SK-N-SH treated with all-trans-retinoic acid at 6 μM for 48 hours (cell line): Measurements from ENCODE around the gene PCDHA9.

Source experiments
- ATAC-seq: fragments of 200-7000 bp; cut with Tn5 transposase; 3 replicates; pipeline ENCODE4 v1.9.1; 2020; ENCODE audit warnings: mild to moderate bottlenecking, moderate library complexity
- ARNTL ChIP-seq: fragments of 450-650 bp; formaldehyde crosslinking; IDR thresholded peaks from 2 replicates; pipeline ENCODE4 v1.5.0; 2020; ENCODE audit warnings: low read depth, mild to moderate bottlenecking, moderate library complexity, borderline replicate concordance
- BACH2 ChIP-seq: fragments of 250-450 bp; sonication (Bioruptor Pico); IDR thresholded peaks from 2 replicates; pipeline ENCODE4 v1.9.0; 2021; ENCODE audit warnings: mild to moderate bottlenecking, borderline replicate concordance
- CSDC2 ChIP-seq: fragments of 250-450 bp; sonication (Bioruptor Pico); IDR thresholded peaks from 2 replicates; pipeline ENCODE4 v1.5.0; 2020; ENCODE audit warnings: mild to moderate bottlenecking, moderate library complexity
- ESRRG ChIP-seq: fragments of 250-450 bp; sonication (Bioruptor Pico); IDR thresholded peaks from 2 replicates; pipeline ENCODE4 v1.6.1; 2021; ENCODE audit warnings: mild to moderate bottlenecking
- ISL1 ChIP-seq: fragments of 250-450 bp; sonication (Bioruptor Pico); IDR thresholded peaks from 2 replicates; pipeline ENCODE4 v2.1.2; 2022; ENCODE audit warnings: mild to moderate bottlenecking, moderate library complexity
- OSR1 ChIP-seq: fragments of 250-450 bp; sonication (Bioruptor Pico); IDR thresholded peaks from 2 replicates; pipeline ENCODE4 v1.8.0; 2022; ENCODE audit warnings: moderate library complexity, mild to moderate bottlenecking, inconsistent platforms
- PPARA ChIP-seq: fragments of 250-450 bp; sonication (Bioruptor Pico); IDR thresholded peaks from 2 replicates; pipeline ENCODE4 v1.5.0; 2020; ENCODE audit warnings: mild to moderate bottlenecking, borderline replicate concordance
- SNAI2 ChIP-seq: fragments of 250-450 bp; sonication (Bioruptor Pico); IDR thresholded peaks from 2 replicates; pipeline ENCODE4 v1.5.0; 2020; ENCODE audit warnings: mild to moderate bottlenecking, moderate library complexity
- TCF4 ChIP-seq: fragments of 250-450 bp; sonication (Bioruptor Pico); IDR thresholded peaks from 2 replicates; pipeline ENCODE4 v1.8.0; 2021; ENCODE audit warnings: mild to moderate bottlenecking, moderate library complexity, borderline replicate concordance
- TOX ChIP-seq: fragments of 250-450 bp; sonication (Bioruptor Pico); IDR thresholded peaks from 2 replicates; pipeline ENCODE4 v1.8.0; 2021; ENCODE audit warnings: mild to moderate bottlenecking, moderate library complexity, borderline replicate concordance
- ZC3H10 ChIP-seq: fragments of 250-450 bp; sonication (Bioruptor Pico); IDR thresholded peaks from 2 replicates; pipeline ENCODE4 v1.5.1; 2021; ENCODE audit warnings: mild to moderate bottlenecking, moderate library complexity
- ZFP3 ChIP-seq: fragments of 250-450 bp; sonication (Bioruptor Pico); IDR thresholded peaks from 2 replicates; pipeline ENCODE4 v1.5.0; 2020; ENCODE audit warnings: mild to moderate bottlenecking, moderate library complexity
- ZFP30 ChIP-seq: fragments of 450-650 bp; formaldehyde crosslinking; IDR thresholded peaks from 2 replicates; pipeline ENCODE4 v1.5.0; 2022; ENCODE audit warnings: mild to moderate bottlenecking, moderate library complexity
- ZNF565 ChIP-seq: fragments of 450-650 bp; formaldehyde crosslinking; conservative IDR thresholded peaks from 2 replicates; pipeline ENCODE4 v1.5.0; 2020; ENCODE audit warnings: low read depth, mild to moderate bottlenecking, moderate library complexity
- ZNF70 ChIP-seq: fragments of 450-650 bp; formaldehyde crosslinking; IDR thresholded peaks from 2 replicates; pipeline ENCODE4 v1.5.0; 2020; ENCODE audit warnings: mild to moderate bottlenecking, moderate library complexity
- ZNF8 ChIP-seq: fragments of 450-650 bp; formaldehyde crosslinking; IDR thresholded peaks from 2 replicates; pipeline ENCODE4 v1.5.0; 2020; ENCODE audit warnings: mild to moderate bottlenecking, moderate library complexity
- TF ChIP-seq, protein P1 (sequence below): fragments of 250-450 bp; sonication (Bioruptor Pico); IDR thresholded peaks from 2 replicates; pipeline ENCODE4 v1.8.0; 2021; ENCODE audit warnings: low read depth, mild to moderate bottlenecking, moderate library complexity, borderline replicate concordance
- TF ChIP-seq, protein P2 (sequence below): fragments of 250-450 bp; sonication (Bioruptor Pico); IDR thresholded peaks from 2 replicates; pipeline ENCODE4 v1.5.0; 2020; ENCODE audit warnings: mild to moderate bottlenecking, moderate library complexity
- TF ChIP-seq, protein P3 (sequence below): fragments of 250-450 bp; sonication (Bioruptor Pico); IDR thresholded peaks from 2 replicates; pipeline ENCODE4 v1.5.1; 2020; ENCODE audit warnings: low read depth, mild to moderate bottlenecking, moderate library complexity
- TF ChIP-seq, protein P4 (sequence below): fragments of 250-450 bp; sonication (Bioruptor Pico); IDR thresholded peaks from 2 replicates; pipeline ENCODE4 v1.8.0; 2020; ENCODE audit warnings: mild to moderate bottlenecking, moderate library complexity, borderline replicate concordance

PCDHA9 gene

DNA sequence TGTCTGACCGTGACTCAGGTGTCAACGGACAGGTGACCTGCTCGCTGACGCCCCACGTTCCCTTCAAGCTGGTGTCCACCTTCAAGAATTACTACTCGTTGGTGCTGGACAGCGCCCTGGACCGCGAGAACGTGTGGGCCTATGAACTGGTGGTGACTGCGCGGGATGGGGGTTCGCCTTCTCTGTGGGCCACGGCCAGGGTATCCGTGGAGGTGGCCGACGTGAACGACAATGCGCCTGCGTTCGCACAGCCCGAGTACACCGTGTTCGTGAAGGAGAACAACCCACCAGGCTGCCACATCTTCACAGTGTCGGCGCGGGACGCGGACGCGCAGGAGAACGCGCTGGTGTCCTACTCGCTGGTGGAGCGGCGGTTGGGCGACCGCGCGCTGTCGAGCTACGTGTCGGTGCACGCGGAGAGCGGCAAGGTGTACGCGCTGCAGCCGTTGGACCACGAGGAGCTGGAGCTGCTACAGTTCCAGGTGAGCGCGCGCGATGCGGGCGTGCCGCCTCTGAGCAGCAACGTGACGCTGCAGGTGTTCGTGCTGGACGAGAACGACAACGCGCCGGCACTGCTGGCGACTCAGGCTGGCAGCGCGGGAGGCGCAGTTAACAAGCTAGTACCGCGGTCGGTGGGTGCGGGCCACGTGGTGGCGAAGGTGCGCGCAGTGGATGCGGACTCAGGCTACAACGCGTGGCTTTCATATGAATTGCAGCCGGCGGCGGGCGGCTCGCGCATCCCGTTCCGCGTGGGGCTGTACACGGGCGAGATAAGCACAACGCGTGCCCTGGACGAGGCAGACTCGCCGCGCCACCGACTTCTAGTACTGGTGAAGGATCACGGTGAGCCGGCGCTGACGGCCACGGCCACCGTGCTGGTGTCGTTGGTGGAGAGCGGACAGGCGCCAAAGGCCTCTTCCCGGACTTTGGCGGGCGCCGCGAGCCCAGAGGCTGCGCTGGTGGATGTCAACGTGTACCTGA is 22.3 kb downstream of the PCDHA9 start:
- no peak for TF ChIP-seq SNAI2 (CRISPR knock-in tag)
- TF ChIP-seq ARNTL (CRISPR knock-in tag), result no peak
- no peak for TF ChIP-seq ISL1
- TF ChIP-seq, protein P1, sequence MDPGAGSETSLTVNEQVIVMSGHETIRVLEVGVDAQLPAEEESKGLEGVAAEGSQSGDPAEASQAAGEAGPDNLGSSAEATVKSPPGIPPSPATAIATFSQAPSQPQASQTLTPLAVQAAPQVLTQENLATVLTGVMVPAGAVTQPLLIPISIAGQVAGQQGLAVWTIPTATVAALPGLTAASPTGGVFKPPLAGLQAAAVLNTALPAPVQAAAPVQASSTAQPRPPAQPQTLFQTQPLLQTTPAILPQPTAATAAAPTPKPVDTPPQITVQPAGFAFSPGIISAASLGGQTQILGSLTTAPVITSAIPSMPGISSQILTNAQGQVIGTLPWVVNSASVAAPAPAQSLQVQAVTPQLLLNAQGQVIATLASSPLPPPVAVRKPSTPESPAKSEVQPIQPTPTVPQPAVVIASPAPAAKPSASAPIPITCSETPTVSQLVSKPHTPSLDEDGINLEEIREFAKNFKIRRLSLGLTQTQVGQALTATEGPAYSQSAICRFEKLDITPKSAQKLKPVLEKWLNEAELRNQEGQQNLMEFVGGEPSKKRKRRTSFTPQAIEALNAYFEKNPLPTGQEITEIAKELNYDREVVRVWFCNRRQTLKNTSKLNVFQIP (CRISPR knock-in tag), result no peak
- no peak for TF ChIP-seq ZNF565 (CRISPR knock-in tag)
- TF ChIP-seq PPARA, result no peak
- TF ChIP-seq, protein P2, sequence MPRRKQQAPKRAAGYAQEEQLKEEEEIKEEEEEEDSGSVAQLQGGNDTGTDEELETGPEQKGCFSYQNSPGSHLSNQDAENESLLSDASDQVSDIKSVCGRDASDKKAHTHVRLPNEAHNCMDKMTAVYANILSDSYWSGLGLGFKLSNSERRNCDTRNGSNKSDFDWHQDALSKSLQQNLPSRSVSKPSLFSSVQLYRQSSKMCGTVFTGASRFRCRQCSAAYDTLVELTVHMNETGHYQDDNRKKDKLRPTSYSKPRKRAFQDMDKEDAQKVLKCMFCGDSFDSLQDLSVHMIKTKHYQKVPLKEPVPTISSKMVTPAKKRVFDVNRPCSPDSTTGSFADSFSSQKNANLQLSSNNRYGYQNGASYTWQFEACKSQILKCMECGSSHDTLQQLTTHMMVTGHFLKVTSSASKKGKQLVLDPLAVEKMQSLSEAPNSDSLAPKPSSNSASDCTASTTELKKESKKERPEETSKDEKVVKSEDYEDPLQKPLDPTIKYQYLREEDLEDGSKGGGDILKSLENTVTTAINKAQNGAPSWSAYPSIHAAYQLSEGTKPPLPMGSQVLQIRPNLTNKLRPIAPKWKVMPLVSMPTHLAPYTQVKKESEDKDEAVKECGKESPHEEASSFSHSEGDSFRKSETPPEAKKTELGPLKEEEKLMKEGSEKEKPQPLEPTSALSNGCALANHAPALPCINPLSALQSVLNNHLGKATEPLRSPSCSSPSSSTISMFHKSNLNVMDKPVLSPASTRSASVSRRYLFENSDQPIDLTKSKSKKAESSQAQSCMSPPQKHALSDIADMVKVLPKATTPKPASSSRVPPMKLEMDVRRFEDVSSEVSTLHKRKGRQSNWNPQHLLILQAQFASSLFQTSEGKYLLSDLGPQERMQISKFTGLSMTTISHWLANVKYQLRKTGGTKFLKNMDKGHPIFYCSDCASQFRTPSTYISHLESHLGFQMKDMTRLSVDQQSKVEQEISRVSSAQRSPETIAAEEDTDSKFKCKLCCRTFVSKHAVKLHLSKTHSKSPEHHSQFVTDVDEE (CRISPR knock-in tag), result no peak
- TF ChIP-seq, protein P3, sequence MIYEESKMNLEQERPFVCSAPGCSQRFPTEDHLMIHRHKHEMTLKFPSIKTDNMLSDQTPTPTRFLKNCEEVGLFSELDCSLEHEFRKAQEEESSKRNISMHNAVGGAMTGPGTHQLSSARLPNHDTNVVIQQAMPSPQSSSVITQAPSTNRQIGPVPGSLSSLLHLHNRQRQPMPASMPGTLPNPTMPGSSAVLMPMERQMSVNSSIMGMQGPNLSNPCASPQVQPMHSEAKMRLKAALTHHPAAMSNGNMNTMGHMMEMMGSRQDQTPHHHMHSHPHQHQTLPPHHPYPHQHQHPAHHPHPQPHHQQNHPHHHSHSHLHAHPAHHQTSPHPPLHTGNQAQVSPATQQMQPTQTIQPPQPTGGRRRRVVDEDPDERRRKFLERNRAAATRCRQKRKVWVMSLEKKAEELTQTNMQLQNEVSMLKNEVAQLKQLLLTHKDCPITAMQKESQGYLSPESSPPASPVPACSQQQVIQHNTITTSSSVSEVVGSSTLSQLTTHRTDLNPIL (CRISPR knock-in tag), result no peak
- TF ChIP-seq ZNF8 (CRISPR knock-in tag), result no peak
- no peak for TF ChIP-seq ESRRG
- no peak for TF ChIP-seq TCF4 (CRISPR knock-in tag)
- no peak for TF ChIP-seq ZFP30 (CRISPR knock-in tag)
- TF ChIP-seq CSDC2, result no peak
- no peak for TF ChIP-seq BACH2 (CRISPR knock-in tag)
- TF ChIP-seq TOX, result no peak
- TF ChIP-seq OSR1 (CRISPR knock-in tag), result no peak
- TF ChIP-seq ZNF70 (CRISPR knock-in tag), result no peak
- no peak for TF ChIP-seq ZC3H10 (CRISPR knock-in tag)
- TF ChIP-seq, protein P4, sequence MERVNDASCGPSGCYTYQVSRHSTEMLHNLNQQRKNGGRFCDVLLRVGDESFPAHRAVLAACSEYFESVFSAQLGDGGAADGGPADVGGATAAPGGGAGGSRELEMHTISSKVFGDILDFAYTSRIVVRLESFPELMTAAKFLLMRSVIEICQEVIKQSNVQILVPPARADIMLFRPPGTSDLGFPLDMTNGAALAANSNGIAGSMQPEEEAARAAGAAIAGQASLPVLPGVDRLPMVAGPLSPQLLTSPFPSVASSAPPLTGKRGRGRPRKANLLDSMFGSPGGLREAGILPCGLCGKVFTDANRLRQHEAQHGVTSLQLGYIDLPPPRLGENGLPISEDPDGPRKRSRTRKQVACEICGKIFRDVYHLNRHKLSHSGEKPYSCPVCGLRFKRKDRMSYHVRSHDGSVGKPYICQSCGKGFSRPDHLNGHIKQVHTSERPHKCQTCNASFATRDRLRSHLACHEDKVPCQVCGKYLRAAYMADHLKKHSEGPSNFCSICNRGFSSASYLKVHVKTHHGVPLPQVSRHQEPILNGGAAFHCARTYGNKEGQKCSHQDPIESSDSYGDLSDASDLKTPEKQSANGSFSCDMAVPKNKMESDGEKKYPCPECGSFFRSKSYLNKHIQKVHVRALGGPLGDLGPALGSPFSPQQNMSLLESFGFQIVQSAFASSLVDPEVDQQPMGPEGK (CRISPR knock-in tag), result no peak
- ATAC-seq, result no peak

DNA sequence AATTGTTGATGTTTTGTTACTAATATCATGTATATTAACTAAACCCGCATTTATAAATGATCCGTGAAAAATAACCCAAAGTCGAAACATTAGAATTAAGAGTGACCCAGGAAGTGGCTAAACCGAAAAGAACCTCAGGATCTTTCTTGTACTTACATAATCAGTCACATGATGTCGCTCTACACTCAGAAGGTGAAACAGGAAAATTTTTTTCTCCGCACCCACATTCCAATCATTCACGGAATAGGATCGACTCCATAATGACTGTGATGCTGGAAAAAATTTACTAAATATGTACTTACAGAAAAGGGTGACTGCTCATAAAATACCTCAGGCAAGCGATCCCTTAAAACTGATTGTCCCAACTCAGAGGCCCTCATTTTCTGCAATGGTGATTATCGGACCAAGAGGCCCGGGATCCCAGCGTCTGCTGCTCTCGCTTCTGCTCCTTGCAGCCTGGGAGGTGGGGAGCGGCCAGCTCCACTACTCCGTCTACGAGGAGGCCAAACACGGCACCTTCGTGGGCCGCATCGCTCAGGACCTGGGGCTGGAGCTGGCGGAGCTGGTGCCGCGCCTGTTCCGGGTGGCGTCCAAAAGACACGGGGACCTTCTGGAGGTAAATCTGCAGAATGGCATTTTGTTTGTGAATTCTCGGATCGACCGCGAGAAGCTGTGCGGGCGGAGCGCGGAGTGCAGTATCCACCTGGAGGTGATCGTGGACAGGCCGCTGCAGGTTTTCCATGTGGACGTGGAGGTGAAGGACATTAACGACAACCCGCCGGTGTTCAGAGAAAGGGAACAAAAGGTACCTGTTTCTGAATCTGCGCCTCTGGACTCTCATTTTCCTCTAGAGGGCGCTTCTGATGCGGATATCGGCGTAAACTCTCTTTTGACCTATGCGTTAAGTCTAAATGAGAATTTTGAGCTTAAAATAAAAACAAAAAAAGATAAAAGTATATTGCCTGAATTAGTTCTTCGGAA is 27.2 kb downstream of the PCDHA9 start, which contains the start of gene PCDHA12:
TSS of gene PCDHA12 (plus strand) at position 224 of the 981 bp plus-strand sequence. CDS start at position 389, 165 bp downstream.
- ATAC-seq, result peak; percentile 80
- TF ChIP-seq, protein P1 (CRISPR knock-in tag), result no peak
- no peak for TF ChIP-seq PPARA
- no peak for TF ChIP-seq ZFP3 (CRISPR knock-in tag)
- TF ChIP-seq ZNF8 (CRISPR knock-in tag), result no peak
- TF ChIP-seq TCF4 (CRISPR knock-in tag), result no peak
- TF ChIP-seq, protein P2 (CRISPR knock-in tag), result no peak
- TF ChIP-seq BACH2 (CRISPR knock-in tag), result no peak
- no peak for TF ChIP-seq CSDC2
- no peak for TF ChIP-seq ZNF70 (CRISPR knock-in tag)
- TF ChIP-seq, protein P4 (CRISPR knock-in tag), result no peak
- TF ChIP-seq ZC3H10 (CRISPR knock-in tag), result no peak
- TF ChIP-seq OSR1 (CRISPR knock-in tag), result no peak
- no peak for TF ChIP-seq ESRRG
- no peak for TF ChIP-seq TOX
- TF ChIP-seq ARNTL (CRISPR knock-in tag), result no peak
